Measurements from ENCODE around the gene PCDHAC1.

The PCDHAC1 gene

DNA sequence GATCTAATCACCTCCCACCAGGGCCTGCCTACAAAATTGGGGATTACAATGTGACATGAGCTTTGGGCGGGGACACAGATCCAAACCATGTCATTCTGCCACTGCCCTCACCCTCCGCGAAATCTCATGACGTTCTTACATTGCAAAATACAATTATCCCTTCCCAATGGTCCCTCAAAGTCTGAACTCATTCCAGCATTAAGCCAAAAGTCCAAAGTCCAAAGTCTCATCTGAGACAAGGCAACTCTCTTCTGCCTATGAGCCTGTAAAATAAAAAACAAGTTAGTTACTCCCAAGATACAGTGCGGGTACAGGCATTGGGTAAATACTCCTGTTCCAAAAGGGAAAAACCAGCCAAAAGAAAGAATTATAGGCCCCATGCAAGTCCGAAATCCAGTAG, 25.5 kb downstream of the PCDHAC1 start:
- H3K4me3 ChIP-seq (ENCODE audit: low read length) = no peak overlapping the region
- no peak for TF ChIP-seq CTCF (IDR thresholded peaks at IDR 0.05; ENCODE audit: insufficient read depth, low read depth, low read length, missing control alignments)
- DNase-seq (ENCODE audit: low read depth) = no peak

DNA sequence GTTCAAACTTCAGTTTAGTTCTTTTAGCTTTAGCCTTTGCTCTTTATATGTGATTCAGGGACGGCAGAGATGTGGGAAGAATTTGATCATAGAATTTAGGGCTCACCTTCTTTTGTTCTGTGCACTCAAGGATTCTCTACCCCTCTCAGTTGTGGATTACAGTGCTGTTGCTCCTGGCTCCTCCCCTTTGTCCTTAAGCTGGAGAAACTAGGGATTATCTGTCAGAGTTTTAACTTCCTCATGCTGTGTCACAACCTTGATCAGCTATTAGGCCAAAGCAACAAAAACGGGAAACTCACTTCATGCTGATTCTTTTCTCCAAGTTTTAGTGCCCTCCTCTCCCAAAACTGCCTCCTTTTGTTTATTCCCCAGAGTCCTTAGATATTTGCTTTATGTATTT, 27.1 kb downstream of the PCDHAC1 start:
- no peak for TF ChIP-seq CTCF (IDR thresholded peaks at IDR 0.05; ENCODE audit: insufficient read depth, low read depth, low read length, missing control alignments)
- DNase-seq (ENCODE audit: low read depth) = no peak
- H3K4me3 ChIP-seq (ENCODE audit: low read length) = no peak overlapping the region

GRCh38 chr5:140962190-140962589, 36.1 kb downstream of the PCDHAC1 start:
- TF ChIP-seq CTCF (IDR thresholded peaks at IDR 0.05; ENCODE audit: insufficient read depth, low read depth, low read length, missing control alignments) = no peak
- H3K4me3 ChIP-seq (ENCODE audit: low read length) = no peak overlapping the region
- no peak for DNase-seq (ENCODE audit: low read depth)

- DNase-seq (ENCODE audit: low read depth) = no peak
- TF ChIP-seq CTCF (IDR thresholded peaks at IDR 0.05; ENCODE audit: insufficient read depth, low read depth, low read length, missing control alignments) = no peak
- no peak overlapping the region for H3K4me3 ChIP-seq (ENCODE audit: low read length)
Measured at GRCh38 chr5:140964356-140964755, 38.3 kb downstream of the PCDHAC1 start.

DNA sequence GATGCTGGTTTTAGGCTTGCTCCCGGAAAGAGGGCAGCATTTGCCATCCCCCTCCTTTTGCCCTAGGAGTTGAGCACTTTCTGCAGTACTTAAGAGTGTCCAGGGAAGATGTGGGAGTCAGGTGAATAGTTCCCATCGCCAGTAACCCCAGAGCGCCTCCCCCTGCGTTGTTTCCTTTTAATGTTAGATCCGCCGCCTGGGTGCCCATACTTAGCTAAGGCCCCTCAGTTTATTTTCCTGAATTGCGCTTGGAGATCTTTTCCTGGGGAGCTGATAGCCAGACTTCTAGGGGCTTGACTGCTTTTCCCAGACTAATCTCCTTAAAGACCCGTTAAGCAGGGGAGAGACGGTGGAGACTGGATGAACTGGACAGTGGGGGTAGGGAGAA, 39.8 kb downstream of the PCDHAC1 start:
- no peak for DNase-seq (ENCODE audit: low read depth)
- TF ChIP-seq CTCF (IDR thresholded peaks at IDR 0.05; ENCODE audit: insufficient read depth, low read depth, low read length, missing control alignments) = no peak
- H3K4me3 ChIP-seq (ENCODE audit: low read length) = peak overlapping the region; percentile 37

GRCh38 chr5:140966293-140967225, 40.5 kb downstream of the PCDHAC1 start, which contains the start of gene PCDHAC2:
Gene PCDHAC2, plus strand, starts transcription at chr5:140966476. Its CDS starts 291 bp downstream, at chr5:140966767.
- TF ChIP-seq CTCF (IDR thresholded peaks at IDR 0.05; ENCODE audit: insufficient read depth, low read depth, low read length, missing control alignments) = no peak
- H3K4me3 ChIP-seq (ENCODE audit: low read length) = peak within 1 kb of the TSS; percentile 37
- peak; percentile 48 for DNase-seq (ENCODE audit: low read depth)
